DMS153 (cell line): ENCODE results near the gene SUSD1.
"Not testable (repeated sequence)": the region's sequence is repeated elsewhere in the genome, so short reads cannot be mapped to it uniquely, and the experiment has no call there.

Source experiments
- DNase-seq: peaks from one replicate; lab custom pipeline; 2025; lab: John Stamatoyannopoulos, UW

SUSD1 gene

DNA sequence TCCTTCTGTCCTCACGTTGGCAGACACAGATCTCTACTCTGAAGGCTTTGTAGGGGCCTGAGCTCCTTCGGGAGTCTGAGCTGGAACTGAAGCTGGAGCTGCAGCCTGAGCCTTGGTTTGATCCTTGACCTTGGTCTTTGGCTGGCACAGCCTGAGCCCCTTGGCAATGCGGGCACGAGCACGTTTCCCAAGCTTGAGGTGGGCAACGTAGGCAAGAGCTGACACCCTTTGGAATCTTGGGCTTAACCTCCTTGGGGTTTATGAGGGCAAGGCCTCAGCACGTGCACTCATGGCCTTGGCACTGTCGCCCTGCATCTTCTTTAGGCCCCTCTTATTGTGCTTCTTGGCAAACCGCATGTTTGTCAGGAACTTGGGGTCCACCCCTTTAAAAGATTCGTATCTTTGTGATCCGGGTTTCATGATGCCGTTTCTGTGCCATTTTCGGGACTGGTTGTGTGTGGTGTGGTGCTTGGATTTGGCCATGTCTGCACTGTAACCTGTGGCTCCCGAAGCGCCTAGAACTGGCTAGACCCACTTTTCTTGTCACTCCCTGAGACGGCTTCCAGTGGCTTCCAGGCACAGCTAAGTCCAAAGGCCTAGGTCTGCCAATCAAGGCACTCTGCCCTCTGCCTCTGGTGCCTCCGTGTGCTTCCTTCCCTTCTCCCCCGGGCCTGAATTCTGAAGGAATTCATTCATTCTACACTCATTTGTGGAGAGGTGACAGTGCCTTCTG lies 1.4 kb downstream of the SUSD1 start:
- no peak for DNase-seq

GRCh38 chr9:112170968-112171367 lies 4.1 kb downstream of the SUSD1 start:
- no peak for DNase-seq

GRCh38 chr9:112170235-112170634 lies 4.9 kb downstream of the SUSD1 start:
- peak; percentile 18 for DNase-seq

DNA sequence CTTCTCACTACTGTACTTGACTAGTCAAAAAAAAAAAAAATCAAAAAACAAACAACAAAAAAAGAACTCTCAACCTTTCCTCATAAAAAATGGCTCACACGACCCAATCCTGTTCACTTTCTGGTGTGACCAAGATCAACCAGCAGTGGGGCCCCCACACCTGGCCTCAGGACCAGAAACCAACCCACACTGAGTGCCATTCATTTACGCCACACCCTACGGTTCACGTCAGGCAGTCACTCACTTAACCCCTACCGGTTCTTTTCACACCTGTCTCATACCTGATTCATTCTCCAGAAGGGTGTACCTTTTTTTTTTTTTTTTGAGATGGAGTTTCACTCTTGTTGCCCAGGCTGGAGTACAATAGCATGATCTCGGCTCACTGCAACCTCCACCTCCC lies 5.7 kb downstream of the SUSD1 start:
- no peak for DNase-seq

GRCh38 chr9:112168197-112168596 lies 6.9 kb downstream of the SUSD1 start:
- no peak for DNase-seq

- DNase-seq, result no peak
These were observed 8.6 kb downstream of the SUSD1 start for GRCh38 chr9:112166176-112167140.

DNA sequence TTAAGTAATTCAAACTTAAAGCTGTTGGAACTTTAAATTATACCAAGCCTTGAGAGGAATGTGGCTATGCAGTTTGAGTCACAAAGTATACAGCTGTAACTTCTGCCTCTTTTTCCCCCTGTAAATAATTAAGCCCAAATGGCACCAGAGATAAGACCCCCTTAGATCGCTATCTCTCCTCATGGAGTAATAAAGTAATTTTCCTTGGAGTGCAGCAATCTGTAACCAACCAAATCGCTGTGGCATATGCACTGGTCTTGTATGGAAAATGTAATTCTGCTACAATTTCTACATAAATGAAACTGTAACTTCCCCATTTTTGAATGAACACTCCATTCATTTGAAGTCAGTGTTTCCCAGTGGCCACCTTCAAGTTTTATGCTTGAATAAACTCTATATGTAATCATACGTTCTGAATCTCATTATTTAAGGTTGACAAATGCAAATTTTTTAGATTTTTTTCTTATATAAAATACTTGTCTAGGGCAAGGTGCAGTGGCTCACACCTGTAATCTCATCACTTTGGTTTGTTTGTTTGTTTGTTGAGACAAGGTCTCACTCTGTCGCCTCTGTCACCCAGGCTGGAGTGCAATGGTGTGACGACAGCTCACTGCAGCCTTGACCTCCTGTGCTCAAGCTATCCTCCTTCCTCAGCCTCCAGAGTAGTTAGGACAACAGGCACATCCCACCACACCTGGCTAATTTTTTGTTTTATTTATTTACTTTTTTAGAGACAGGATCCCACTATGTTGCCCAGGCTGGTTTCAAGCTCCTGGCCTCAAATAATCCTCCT lies 12.3 kb downstream of the SUSD1 start:
- no peak for DNase-seq

DNA sequence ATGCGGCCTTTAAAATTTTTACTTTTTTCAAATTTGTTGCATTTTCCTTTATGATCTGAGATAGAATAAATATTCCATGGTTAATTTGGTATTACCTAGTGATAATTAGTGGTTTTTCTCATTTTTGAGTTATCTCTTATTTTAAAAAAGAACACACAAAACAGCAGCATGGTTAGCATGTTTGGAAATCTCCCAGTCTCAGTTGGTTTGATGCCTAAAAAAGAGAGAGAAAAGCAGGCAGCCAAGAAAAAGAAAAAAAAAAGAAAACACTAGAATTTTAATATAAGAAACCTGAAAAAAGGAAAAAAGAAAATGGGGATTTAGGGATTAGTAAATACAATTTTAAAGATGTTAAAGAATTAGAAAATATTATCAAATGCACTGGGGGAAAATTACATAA lies 15.3 kb downstream of the SUSD1 start:
- DNase-seq, result no peak

GRCh38 chr9:112158656-112159367 lies 16.3 kb downstream of the SUSD1 start:
- DNase-seq, result no peak

- DNase-seq, result no peak
These were observed 17.1 kb downstream of the SUSD1 start for GRCh38 chr9:112157961-112158360.

DNA sequence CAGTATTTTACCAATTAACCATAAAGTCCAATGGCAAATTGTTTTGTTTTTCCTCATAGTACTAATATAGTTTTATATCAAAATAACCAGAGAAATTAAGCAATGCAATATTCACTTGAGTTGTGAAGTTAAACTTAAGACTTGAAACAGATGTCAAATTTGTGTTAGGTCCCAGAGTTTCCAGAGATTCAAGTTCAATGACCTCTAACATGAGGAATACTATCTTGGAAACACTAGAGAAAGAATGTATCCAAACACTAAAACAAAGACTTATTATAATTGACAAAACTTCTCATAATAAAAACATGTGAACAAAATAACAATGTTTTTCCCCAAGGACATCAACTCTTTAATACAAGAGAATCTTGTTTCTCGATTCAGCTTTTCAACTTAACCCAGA lies 18.0 kb downstream of the SUSD1 start:
- no peak for DNase-seq

DNA sequence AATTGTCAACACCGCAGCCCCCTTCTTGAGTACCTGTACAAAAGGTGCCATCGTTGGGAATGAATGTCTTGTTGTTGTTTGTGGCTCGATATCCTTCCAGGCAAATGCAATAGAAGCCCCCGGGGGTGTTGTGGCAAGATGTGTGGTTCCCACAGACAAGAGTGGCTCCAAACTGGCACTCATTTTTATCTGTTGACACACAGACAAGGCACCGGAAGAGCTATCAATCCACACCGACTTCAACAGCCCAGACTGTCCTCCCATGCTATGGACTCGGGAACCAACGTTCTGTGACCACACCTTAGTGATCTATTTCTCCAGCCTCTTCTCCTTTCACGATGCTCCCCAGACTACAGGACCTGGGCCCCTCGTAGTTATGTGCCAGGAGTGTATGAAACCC lies 25.9 kb downstream of the SUSD1 start:
- no peak for DNase-seq

GRCh38 chr9:112145886-112146285 lies 29.2 kb downstream of the SUSD1 start:
- no peak for DNase-seq

DNA sequence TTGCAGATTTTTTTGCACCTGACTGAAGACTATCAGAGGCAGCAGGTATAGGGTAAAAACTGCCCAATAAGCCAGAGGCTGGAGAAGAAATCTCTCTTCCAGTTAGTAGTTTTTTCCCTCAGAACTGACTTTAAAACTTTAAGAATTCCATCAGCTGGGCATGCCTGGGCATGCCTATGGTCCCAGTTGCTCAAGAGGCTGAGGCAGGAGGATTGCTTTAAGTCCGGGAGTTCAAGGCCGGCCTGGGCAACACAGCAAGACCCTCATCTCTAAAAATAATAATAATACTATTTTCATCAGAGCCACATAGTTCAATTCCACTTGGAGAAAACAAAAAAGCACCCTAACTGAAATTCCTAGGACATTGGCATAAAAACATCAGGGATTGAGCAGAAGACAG lies 30.3 kb downstream of the SUSD1 start:
- no peak for DNase-seq

GRCh38 chr9:112142420-112142819 lies 32.7 kb downstream of the SUSD1 start:
- DNase-seq, result no peak

DNA sequence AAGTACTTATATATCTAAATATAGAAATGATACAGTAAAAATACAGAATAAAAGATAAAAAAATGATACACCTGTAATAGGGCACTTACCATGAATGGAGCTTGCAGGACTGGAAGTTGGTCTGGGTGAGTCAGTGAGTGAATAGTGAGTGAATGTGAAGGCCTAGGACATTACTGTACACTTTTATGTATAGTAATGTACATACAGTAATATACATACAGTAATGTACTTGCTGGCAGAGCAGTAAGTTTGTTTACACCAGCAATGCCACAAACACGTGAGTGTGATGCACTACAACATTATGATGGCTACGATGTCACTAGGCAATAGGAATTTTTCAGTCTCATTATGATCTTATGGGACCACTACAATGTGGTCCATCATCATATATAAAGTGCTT lies 34.2 kb downstream of the SUSD1 start:
- DNase-seq, result no peak

DNA sequence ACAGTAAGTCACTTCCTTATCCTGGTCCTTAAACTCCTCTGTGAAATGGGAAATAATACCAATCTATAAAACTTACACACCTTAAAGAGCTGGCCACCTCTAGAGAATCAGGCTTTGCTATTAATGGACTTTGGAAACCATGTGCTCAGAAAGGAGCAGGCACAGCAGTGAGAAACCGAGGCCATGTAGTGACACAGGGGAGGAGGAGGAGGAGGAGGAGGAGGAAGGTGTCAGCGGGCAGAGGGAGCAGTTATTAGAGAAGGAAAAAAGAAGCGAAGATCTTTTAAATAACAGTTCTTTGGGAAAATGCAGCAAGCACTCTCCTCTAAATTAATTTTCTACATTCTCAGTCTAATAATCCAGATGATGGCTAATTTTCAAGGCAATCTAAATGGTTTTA lies 38.0 kb downstream of the SUSD1 start:
- DNase-seq, result no peak

DNA sequence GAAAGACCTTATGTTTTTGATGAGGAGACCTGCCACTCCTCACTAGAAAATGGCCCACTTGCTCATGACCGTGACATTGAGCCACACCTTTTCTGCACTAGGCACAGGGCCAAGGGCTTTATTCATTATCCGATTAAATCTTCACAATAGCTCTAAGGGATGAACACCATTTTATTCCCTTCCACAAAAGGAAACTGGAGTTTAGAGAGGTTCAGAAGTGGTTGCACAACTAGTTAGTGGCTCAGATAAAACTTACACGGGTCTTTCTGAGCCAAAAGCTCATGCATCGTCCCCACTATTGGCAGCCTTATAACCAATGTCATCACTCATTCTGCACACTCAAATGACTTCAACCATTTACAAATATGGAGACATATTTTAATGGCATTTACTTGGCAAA lies 39.4 kb downstream of the SUSD1 start:
- peak; percentile 25 for DNase-seq

DNA sequence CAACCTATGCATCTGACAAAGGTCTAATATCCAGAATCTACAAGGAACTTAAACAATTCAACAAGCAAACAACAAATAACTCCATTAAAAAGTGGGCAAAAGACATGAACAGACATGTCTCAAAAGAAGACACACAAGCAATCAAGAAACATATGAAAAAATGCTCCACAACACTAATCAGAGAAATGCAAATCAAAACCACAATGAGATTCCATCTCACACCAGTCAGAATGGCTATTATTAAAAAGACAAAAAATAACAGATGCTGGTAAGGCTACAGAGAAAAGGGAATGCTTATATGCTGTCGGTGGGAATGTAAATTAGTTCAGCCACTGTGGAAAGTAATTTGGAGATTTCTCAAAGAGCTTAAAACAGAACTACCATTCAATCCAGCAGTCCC lies 41.3 kb downstream of the SUSD1 start:
- DNase-seq, result not testable (repeated sequence)

DNA sequence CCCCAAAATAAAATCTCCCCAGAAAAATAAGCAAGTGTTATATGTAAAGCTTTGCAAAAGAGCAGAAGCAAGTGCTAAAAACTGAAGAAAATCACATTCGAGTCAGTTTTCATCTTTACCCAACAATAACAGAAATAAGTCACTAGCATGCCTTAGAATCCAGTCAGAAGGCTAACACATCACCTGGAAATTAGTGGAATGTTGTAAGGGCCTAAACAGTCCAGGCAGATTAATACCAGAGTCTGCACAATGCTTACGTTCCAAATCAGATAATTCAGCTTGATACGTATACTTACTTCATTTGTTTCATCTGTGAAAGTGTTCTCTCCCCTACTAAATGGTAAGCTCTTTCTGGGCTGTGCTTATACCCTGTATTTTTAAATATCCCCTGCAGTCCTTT lies 42.7 kb downstream of the SUSD1 start:
- DNase-seq, result no peak

- no peak for DNase-seq
These were observed 44.1 kb downstream of the SUSD1 start for GRCh38 chr9:112130997-112131396.

GRCh38 chr9:112130347-112130746 lies 44.8 kb downstream of the SUSD1 start:
- DNase-seq, result no peak
